ENCODE data around the gene VPS29. TPM values are rescaled to one million over a fixed set of nuclear protein-coding genes. Genes with fewer than 3 reads are reported as not detected.
"Not testable (repeated sequence)": the region's sequence is repeated elsewhere in the genome, so short reads cannot be mapped to it uniquely, and the experiment has no call there.

The VPS29 gene
- total RNA-seq, 1 donor: 51.4 TPM

- not testable (repeated sequence) for H3K27ac ChIP-seq (ENCODE audit: low read depth, low read length); H3K79me2 ChIP-seq (ENCODE audit: insufficient read depth, low read length); H3K4me2 ChIP-seq (ENCODE audit: insufficient read depth, low read length); H3K27me3 ChIP-seq (ENCODE audit: insufficient read depth, low read length); DNase-seq (ENCODE audit: insufficient read length, low spot score, missing footprints); H4K20me1 ChIP-seq (ENCODE audit: insufficient read depth, low read length); H3K4me3 ChIP-seq (ENCODE audit: insufficient read depth, low read length); H3K9me3 ChIP-seq (ENCODE audit: low read depth, low read length); H3K36me3 ChIP-seq (ENCODE audit: insufficient read depth, low read length); H3K4me1 ChIP-seq (ENCODE audit: insufficient read depth, low read length); H2AFZ ChIP-seq (ENCODE audit: low read length)
Measured at GRCh38 chr12:110518014-110518413, 16.1 kb upstream of the VPS29 start.

- Histone ChIP-seq H2AFZ (ENCODE audit: low read length) (no peak overlapping the region), H3K36me3 (ENCODE audit: insufficient read depth, low read length) (no peaks in the 10 kb centered on the region), H3K9me3 (ENCODE audit: low read depth, low read length) (no peaks in the 10 kb centered on the region), H3K27me3 (ENCODE audit: insufficient read depth, low read length) (no peaks in the 10 kb centered on the region), H3K4me3 (ENCODE audit: insufficient read depth, low read length) (no peak overlapping the region), H3K27ac (ENCODE audit: low read depth, low read length) (no peak overlapping the region), H4K20me1 (ENCODE audit: insufficient read depth, low read length) (no peaks in the 10 kb centered on the region), H3K79me2 (ENCODE audit: insufficient read depth, low read length) (no peaks in the 10 kb centered on the region), H3K4me1 (ENCODE audit: insufficient read depth, low read length) (no peaks in the 10 kb centered on the region), H3K4me2 (ENCODE audit: insufficient read depth, low read length) (no peak overlapping the region)
- no peak for TF ChIP-seq CTCF (IDR thresholded peaks at IDR 0.05; ENCODE audit: extremely low read depth, low read depth, low read length)
- DNase-seq (ENCODE audit: insufficient read length, low spot score, missing footprints): no peak
Measured at GRCh38 chr12:110516995-110517394, 15.1 kb upstream of the VPS29 start.

- TF ChIP-seq CTCF (IDR thresholded peaks at IDR 0.05; ENCODE audit: extremely low read depth, low read depth, low read length): no peak
- Histone ChIP-seq H3K27me3 (ENCODE audit: insufficient read depth, low read length) (peaks cover 5% of the 10 kb centered on the region), H3K27ac (ENCODE audit: low read depth, low read length) (no peak overlapping the region), H3K4me2 (ENCODE audit: insufficient read depth, low read length) (no peak overlapping the region), H3K79me2 (ENCODE audit: insufficient read depth, low read length) (no peaks in the 10 kb centered on the region), H2AFZ (ENCODE audit: low read length) (no peak overlapping the region), H4K20me1 (ENCODE audit: insufficient read depth, low read length) (no peaks in the 10 kb centered on the region), H3K36me3 (ENCODE audit: insufficient read depth, low read length) (no peaks in the 10 kb centered on the region), H3K4me3 (ENCODE audit: insufficient read depth, low read length) (no peak overlapping the region), H3K9me3 (ENCODE audit: low read depth, low read length) (no peaks in the 10 kb centered on the region), H3K4me1 (ENCODE audit: insufficient read depth, low read length) (no peaks in the 10 kb centered on the region)
- DNase-seq (ENCODE audit: insufficient read length, low spot score, missing footprints): no peak
Measured at GRCh38 chr12:110514363-110514762, 12.5 kb upstream of the VPS29 start.

- H3K9me3 ChIP-seq (ENCODE audit: low read depth, low read length): no peaks in the 10 kb centered on the region
- DNase-seq (ENCODE audit: insufficient read length, low spot score, missing footprints): no peak
- H2AFZ ChIP-seq (ENCODE audit: low read length): no peak overlapping the region
- H3K4me1 ChIP-seq (ENCODE audit: insufficient read depth, low read length): no peaks in the 10 kb centered on the region
- H4K20me1 ChIP-seq (ENCODE audit: insufficient read depth, low read length): no peaks in the 10 kb centered on the region
- H3K4me3 ChIP-seq (ENCODE audit: insufficient read depth, low read length): no peak overlapping the region
- H3K27me3 ChIP-seq (ENCODE audit: insufficient read depth, low read length): peaks cover 5% of the 10 kb centered on the region
- no peak overlapping the region for H3K4me2 ChIP-seq (ENCODE audit: insufficient read depth, low read length)
- no peaks in the 10 kb centered on the region for H3K79me2 ChIP-seq (ENCODE audit: insufficient read depth, low read length)
- no peak overlapping the region for H3K27ac ChIP-seq (ENCODE audit: low read depth, low read length)
- no peaks in the 10 kb centered on the region for H3K36me3 ChIP-seq (ENCODE audit: insufficient read depth, low read length)
- TF ChIP-seq CTCF (IDR thresholded peaks at IDR 0.05; ENCODE audit: extremely low read depth, low read depth, low read length): no peak
Measured at GRCh38 chr12:110513842-110514241, 11.9 kb upstream of the VPS29 start.

Measured in osteoblast (primary cell).